ENCODE data around the gene TDRKH. TPM values are rescaled to one million over a fixed set of nuclear protein-coding genes. Genes with fewer than 3 reads are reported as not detected.
"Not testable (repeated sequence)": the region's sequence is repeated elsewhere in the genome, so short reads cannot be mapped to it uniquely, and the experiment has no call there.

The TDRKH gene
- total RNA-seq, 1 donor from 2014 or later, result 12.3 TPM

DNA sequence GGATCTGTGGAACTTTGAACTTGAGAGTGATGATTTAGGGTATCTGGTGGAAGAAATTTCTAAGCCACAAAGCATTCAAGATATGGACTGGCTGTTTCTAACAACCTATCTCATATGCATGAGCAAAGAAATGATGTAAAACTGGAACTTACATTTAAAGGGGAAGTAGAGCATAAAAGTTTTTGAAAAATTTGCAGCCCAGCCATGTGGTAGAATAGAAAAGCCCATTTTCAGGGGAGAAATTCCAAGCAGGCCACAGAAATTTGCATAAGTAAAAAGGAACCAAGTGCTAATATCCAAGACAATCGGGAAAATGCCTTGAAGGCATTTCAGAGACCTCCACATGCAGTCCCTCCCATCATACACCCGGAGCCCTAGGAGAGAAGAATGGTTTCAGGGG lies 53.3 kb downstream of the TDRKH start:
- H3K36me3 ChIP-seq, result no peaks in the 10 kb centered on the region
- H3K4me1 ChIP-seq, result no peaks in the 10 kb centered on the region
- TF ChIP-seq, protein P1, sequence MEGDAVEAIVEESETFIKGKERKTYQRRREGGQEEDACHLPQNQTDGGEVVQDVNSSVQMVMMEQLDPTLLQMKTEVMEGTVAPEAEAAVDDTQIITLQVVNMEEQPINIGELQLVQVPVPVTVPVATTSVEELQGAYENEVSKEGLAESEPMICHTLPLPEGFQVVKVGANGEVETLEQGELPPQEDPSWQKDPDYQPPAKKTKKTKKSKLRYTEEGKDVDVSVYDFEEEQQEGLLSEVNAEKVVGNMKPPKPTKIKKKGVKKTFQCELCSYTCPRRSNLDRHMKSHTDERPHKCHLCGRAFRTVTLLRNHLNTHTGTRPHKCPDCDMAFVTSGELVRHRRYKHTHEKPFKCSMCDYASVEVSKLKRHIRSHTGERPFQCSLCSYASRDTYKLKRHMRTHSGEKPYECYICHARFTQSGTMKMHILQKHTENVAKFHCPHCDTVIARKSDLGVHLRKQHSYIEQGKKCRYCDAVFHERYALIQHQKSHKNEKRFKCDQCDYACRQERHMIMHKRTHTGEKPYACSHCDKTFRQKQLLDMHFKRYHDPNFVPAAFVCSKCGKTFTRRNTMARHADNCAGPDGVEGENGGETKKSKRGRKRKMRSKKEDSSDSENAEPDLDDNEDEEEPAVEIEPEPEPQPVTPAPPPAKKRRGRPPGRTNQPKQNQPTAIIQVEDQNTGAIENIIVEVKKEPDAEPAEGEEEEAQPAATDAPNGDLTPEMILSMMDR (IDR thresholded peaks at IDR 0.05), result no peak
- no peaks in the 10 kb centered on the region for H3K27me3 ChIP-seq (ENCODE audit: low read depth)
- DNase-seq (no peak), ATAC-seq (no peak)
- intact Hi-C loops (cut with DNase I), result no loop called here
- no peak overlapping the region for H3K4me3 ChIP-seq
- H3K9me3 ChIP-seq, result peaks cover 9% of the 10 kb centered on the region
- no peak overlapping the region for H3K27ac ChIP-seq

DNA sequence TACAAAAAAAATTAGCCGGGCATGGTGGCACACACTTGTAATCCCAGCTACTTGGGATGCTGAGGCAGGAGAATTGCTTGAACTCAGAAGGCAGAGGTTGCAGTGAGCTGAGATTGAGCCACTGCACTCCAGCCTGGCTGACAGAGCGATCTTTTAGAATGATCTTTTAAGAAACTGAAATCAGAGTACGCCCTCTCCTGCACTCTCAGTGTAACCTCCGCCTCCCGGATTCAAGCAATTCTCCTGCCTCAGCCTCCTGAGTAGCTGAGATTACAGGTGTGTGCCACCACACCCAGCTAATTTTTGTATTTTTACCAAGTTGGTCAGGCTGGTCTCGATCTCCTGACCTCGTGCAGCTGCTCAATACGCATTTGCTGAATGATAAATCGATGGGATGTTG lies 56.3 kb downstream of the TDRKH start:
- H3K27ac ChIP-seq; H3K36me3 ChIP-seq; H3K4me3 ChIP-seq; ATAC-seq; intact Hi-C loops (cut with DNase I); DNase-seq; H3K27me3 ChIP-seq (ENCODE audit: low read depth); H3K9me3 ChIP-seq; H3K4me1 ChIP-seq: not testable (repeated sequence)

DNA sequence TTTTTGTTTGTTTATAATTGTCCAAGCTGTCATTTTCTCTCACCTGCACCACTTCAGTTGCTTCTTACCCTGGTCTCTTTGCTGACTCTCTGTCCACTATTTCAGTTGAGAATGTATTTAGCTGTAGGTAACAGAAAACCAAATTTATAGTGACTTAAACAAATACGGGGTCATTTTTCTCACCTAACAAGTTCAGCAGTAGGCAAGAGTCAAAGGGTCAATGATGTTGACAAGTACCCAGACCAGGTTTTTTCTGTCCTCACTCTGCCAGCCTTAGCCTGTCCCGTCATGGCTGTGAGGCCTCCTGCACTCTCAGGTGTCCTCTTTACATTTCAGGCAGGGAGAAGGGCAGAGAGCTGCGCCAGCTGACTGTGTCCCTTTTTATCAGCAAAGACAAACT lies 57.2 kb downstream of the TDRKH start:
- DNase-seq (no peak), ATAC-seq (no peak)
- TF ChIP-seq, protein P1 (IDR thresholded peaks at IDR 0.05), result no peak
- Histone ChIP-seq H3K27me3 (ENCODE audit: low read depth) (no peaks in the 10 kb centered on the region), H3K4me3 (no peak overlapping the region), H3K27ac (no peak overlapping the region), H3K4me1 (no peaks in the 10 kb centered on the region), H3K9me3 (peaks cover 9% of the 10 kb centered on the region), H3K36me3 (no peaks in the 10 kb centered on the region)
- intact Hi-C loops (cut with DNase I), result no loop called here

DNA sequence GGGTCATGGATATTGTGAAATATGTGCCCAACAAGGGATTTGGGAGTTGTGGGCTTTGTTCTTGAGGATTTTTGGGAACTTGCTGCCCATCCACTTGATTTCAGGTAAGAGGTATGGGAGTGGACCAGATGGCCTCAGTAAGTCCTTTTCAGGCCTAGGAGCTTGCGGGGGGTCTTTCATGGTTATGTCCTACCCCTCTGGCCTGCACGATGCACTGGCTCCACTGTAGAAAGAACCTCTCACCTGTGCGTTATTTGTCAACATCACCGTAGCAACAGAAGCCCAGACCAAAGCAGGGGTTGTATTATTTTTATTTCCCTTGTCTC lies 60.4 kb downstream of the TDRKH start:
- no peak overlapping the region for H3K4me3 ChIP-seq
- no peaks in the 10 kb centered on the region for H3K9me3 ChIP-seq
- H3K36me3 ChIP-seq, result no peaks in the 10 kb centered on the region
- intact Hi-C loops (cut with DNase I), result no loop called here
- peak; percentile 16 to 62 for ATAC-seq
- H3K27me3 ChIP-seq (ENCODE audit: low read depth), result peaks cover 12% of the 10 kb centered on the region
- H3K27ac ChIP-seq, result no peak overlapping the region
- no peak for DNase-seq
- TF ChIP-seq, protein P1 (IDR thresholded peaks at IDR 0.05), result no peak
- H3K4me1 ChIP-seq, result no peaks in the 10 kb centered on the region

DNA sequence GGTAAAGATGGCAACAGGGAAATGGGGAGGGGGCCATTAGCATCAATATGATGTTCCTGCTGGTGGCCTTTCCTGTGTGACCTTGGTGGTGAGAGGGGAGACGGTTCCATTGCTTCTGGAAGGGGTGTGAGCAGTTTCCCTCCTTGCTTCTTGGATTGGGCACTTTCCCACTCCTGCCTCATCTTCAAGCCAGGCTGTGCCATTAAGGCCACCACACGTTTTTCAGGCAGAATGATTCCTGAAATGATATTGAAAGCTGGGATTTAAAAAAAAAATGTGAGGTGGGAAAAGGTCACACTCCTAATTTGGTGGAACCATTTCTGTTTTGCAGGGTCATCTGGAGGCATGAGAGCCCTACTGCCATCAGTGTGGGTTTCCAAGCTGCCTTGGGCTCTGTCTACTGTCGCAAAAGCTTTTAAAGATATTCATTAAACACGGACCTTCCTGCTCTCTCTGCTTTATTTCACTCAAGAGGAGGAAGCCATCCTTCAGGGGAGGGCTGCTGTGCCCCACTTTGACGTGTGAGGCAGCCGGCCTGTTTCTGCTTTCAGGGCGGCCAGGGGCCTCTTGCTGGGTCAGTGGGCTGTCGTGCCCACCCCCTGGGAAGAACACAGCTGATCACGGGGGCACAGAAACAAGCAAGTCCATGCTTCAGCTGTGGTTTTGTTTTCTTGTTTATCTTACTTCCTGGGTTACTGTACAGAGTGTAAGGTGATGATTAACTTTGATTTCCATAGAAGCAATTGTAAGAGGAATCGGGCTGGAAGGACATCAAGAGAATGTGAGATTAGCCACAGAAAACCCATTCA lies 60.9 kb downstream of the TDRKH start:
- no peak overlapping the region for H3K4me3 ChIP-seq
- DNase-seq, result no peak
- intact Hi-C loops (cut with DNase I), result no loop called here
- peak; percentile 63 to 65 for ATAC-seq
- peaks cover 12% of the 10 kb centered on the region for H3K27me3 ChIP-seq (ENCODE audit: low read depth)
- H3K27ac ChIP-seq, result no peak overlapping the region
- no peaks in the 10 kb centered on the region for H3K4me1 ChIP-seq
- TF ChIP-seq, protein P1 (IDR thresholded peaks at IDR 0.05), result no peak
- H3K36me3 ChIP-seq, result no peaks in the 10 kb centered on the region
- no peaks in the 10 kb centered on the region for H3K9me3 ChIP-seq

DNA sequence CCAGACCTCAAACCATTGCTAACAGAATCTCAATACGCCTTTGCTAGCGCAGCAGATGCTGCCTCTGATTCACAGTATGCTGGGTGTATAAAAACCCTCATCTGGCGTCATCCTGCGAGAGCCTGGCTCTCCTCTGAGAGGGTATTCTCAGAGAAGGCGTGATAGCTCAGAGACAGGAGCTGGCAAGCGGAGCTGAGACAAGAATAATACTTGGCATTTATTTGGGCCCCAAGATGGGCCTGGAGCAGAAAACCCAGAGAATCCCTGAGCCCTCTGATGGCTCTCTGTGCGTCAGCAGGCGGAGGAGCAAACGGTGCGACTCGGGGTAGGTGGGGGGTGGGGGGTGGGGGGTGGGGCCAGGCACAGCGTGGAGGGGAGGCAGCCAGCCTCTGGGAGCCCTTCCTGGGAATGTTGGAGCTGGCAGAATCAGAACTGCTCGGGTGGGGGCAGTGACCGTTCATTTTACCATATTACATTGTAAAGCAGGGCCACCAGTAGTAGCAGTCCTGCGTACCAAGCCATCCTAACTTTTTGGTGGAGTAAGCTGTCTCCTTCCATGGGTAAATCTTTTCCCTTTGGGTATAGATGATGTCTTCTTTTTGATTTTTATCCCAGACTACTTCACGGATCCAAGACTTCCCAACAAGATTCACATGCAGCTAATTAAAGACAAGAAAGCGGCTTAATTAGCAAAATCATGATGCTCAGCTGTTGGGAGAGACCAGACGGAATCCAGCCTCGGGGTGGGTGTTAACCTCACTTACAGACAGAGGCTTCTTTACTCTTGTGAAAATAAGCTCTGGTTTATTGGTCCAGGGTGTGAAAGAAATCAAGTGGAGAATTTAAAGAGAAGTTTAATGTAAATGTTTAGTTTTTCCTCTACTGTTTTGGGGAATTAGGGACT lies 61.9 kb downstream of the TDRKH start:
- Histone ChIP-seq H3K4me3 (no peak overlapping the region), H3K27me3 (ENCODE audit: low read depth) (peaks cover 12% of the 10 kb centered on the region), H3K4me1 (no peaks in the 10 kb centered on the region), H3K27ac (no peak overlapping the region), H3K9me3 (no peaks in the 10 kb centered on the region), H3K36me3 (no peaks in the 10 kb centered on the region)
- DNase-seq (no peak), ATAC-seq (no peak)
- intact Hi-C loops (cut with DNase I), result no loop called here
- TF ChIP-seq, protein P1 (IDR thresholded peaks at IDR 0.05), result no peak

Measured in lower lobe of right lung (tissue), 2 donors.